Measurements from ENCODE around the gene SLC6A12. TPM values are rescaled to one million over a fixed set of nuclear protein-coding genes. Genes with fewer than 3 reads are reported as not detected.

Gene SLC6A12
- total RNA-seq, 1 donor from 2014 or later, result 1.4 TPM

- intact Hi-C loops (cut with DNase I), result no loop called here
- Histone ChIP-seq H3K4me1 (no peaks in the 10 kb centered on the region), H3K36me3 (no peaks in the 10 kb centered on the region), H3K27me3 (no peaks in the 10 kb centered on the region), H3K9me3 (no peaks in the 10 kb centered on the region), H3K27ac (no peak overlapping the region), H3K4me3 (no peak overlapping the region)
- TF ChIP-seq, protein P1, sequence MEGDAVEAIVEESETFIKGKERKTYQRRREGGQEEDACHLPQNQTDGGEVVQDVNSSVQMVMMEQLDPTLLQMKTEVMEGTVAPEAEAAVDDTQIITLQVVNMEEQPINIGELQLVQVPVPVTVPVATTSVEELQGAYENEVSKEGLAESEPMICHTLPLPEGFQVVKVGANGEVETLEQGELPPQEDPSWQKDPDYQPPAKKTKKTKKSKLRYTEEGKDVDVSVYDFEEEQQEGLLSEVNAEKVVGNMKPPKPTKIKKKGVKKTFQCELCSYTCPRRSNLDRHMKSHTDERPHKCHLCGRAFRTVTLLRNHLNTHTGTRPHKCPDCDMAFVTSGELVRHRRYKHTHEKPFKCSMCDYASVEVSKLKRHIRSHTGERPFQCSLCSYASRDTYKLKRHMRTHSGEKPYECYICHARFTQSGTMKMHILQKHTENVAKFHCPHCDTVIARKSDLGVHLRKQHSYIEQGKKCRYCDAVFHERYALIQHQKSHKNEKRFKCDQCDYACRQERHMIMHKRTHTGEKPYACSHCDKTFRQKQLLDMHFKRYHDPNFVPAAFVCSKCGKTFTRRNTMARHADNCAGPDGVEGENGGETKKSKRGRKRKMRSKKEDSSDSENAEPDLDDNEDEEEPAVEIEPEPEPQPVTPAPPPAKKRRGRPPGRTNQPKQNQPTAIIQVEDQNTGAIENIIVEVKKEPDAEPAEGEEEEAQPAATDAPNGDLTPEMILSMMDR (IDR thresholded peaks at IDR 0.05), result no peak
- no peak for DNase-seq (ENCODE audit: low spot score in 2 of 2)
Measured at GRCh38 chr12:209246-209645, 4.7 kb downstream of the SLC6A12 start.

- no peak overlapping the region for H3K27ac ChIP-seq
- no peaks in the 10 kb centered on the region for H3K4me1 ChIP-seq
- intact Hi-C loops (cut with DNase I), result no loop called here
- H3K4me3 ChIP-seq, result no peak overlapping the region
- no peak for DNase-seq (ENCODE audit: low spot score in 2 of 2)
- TF ChIP-seq, protein P1 (IDR thresholded peaks at IDR 0.05), result no peak
- no peaks in the 10 kb centered on the region for H3K36me3 ChIP-seq
- H3K9me3 ChIP-seq, result no peaks in the 10 kb centered on the region
- H3K27me3 ChIP-seq, result no peaks in the 10 kb centered on the region
Measured at GRCh38 chr12:208813-209212, 5.1 kb downstream of the SLC6A12 start.

DNA sequence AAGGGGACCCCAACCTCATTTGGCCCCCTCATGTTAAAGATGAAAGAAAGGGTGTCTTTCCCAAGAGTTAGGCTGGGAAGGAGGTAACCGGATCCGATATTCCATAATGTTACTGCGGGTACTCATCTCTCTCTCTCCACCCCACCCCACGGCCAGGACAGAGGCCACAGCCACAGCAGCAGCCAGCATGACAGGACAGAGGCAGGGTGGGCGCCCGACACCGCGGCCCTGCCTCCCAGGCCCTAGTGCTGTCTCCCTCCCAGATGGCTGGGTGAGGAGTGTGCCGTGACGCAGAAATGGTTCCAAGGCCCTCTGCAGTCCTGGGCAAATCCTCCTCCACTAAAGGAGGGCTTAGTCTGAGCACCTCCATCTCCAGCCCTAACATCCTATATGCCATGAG, 6.2 kb downstream of the SLC6A12 start:
- TF ChIP-seq, protein P1 (IDR thresholded peaks at IDR 0.05), result no peak
- intact Hi-C loops (cut with DNase I), result no loop called here
- Histone ChIP-seq H3K36me3 (no peaks in the 10 kb centered on the region), H3K4me3 (no peak overlapping the region), H3K27me3 (no peaks in the 10 kb centered on the region), H3K27ac (no peak overlapping the region), H3K9me3 (no peaks in the 10 kb centered on the region), H3K4me1 (peaks cover 0 to 3% of the 10 kb centered on the region in 2 donors)
- no peak for DNase-seq (ENCODE audit: low spot score in 2 of 2)

DNA sequence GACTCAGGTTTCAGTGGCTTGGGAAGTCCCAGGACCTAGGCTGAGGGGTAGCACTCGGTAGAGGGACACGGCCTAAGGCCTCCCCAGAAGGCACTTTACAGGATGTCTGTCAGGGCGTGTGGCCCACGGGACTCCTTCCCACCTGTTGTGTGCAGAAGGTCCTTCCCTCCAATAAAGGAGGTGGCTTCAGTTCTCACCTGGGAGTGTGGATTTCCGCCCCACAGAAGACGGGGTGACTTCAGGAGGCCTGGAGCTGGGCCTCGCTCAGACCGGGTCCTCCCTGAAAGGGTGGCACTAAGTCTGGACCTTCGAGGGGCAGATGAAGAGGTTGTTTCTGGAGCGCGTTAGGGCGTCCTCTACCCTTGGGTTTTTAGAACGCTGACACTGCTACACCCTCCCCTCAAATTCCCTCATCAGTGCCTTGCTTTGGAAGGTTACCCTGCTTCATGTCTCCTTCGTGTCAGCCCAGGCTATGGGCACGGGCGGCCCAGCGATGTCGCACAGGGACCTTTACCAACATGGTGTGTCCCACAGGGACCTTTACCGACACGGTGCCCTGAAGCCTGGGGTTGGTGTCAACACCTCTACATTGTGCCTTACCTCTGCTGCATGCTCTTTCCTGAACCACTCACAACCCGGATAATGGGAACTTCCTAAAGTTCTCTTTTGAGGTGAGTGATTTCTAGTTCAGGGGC, 7.1 kb downstream of the SLC6A12 start:
- Histone ChIP-seq H3K4me1 (peaks cover 0 to 3% of the 10 kb centered on the region in 2 donors), H3K36me3 (no peaks in the 10 kb centered on the region), H3K4me3 (no peak overlapping the region), H3K27me3 (no peaks in the 10 kb centered on the region), H3K27ac (no peak overlapping the region), H3K9me3 (no peaks in the 10 kb centered on the region)
- DNase-seq (ENCODE audit: low spot score in 2 of 2), result no peak
- intact Hi-C loops (cut with DNase I), result no loop called here
- TF ChIP-seq, protein P1 (IDR thresholded peaks at IDR 0.05), result no peak

GRCh38 chr12:205026-205425, 8.9 kb downstream of the SLC6A12 start:
- peaks cover 0 to 3% of the 10 kb centered on the region in 2 donors for H3K4me1 ChIP-seq
- TF ChIP-seq, protein P1 (IDR thresholded peaks at IDR 0.05), result no peak
- DNase-seq (ENCODE audit: low spot score in 2 of 2), result no peak

More at GRCh38 chr12:205026-205425, 8.9 kb downstream of the SLC6A12 start:
- no peak overlapping the region for H3K4me3 ChIP-seq
- intact Hi-C loops (cut with DNase I), result no loop called here
- no peaks in the 10 kb centered on the region for H3K9me3 ChIP-seq
- H3K36me3 ChIP-seq, result no peaks in the 10 kb centered on the region
- no peaks in the 10 kb centered on the region for H3K27me3 ChIP-seq
- H3K27ac ChIP-seq, result no peak overlapping the region

All from ascending aorta (tissue), 2 donors.